SK-N-DZ (cell line): ENCODE measurements around the gene IL20RB.
A peak's percentile ranks its signal among the peaks of the same experiment; 100 is the strongest.

Source experiments
- DNase-seq: peaks from one replicate; pipeline ENCODE4 v3.0.0-alpha.2; 2015; ENCODE audit warnings: low spot score

IL20RB gene

GRCh38 chr3:137032465-137033120 is 74.8 kb downstream of the IL20RB start:
- DNase-seq, result peak; percentile 81

- DNase-seq, result no peak
Measured at GRCh38 chr3:137035631-137036030, 77.8 kb downstream of the IL20RB start.

GRCh38 chr3:137039570-137039969 is 81.8 kb downstream of the IL20RB start:
- DNase-seq, result no peak

GRCh38 chr3:137041251-137041650 is 83.5 kb downstream of the IL20RB start:
- DNase-seq, result no peak

GRCh38 chr3:137041686-137042085 is 83.9 kb downstream of the IL20RB start:
- no peak for DNase-seq

GRCh38 chr3:137046747-137047146 is 89.0 kb downstream of the IL20RB start:
- no peak for DNase-seq

GRCh38 chr3:137047240-137047639 is 89.5 kb downstream of the IL20RB start:
- no peak for DNase-seq

- no peak for DNase-seq
Measured at GRCh38 chr3:137050281-137050680, 92.5 kb downstream of the IL20RB start.

- no peak for DNase-seq
Measured at GRCh38 chr3:137052298-137052697, 94.5 kb downstream of the IL20RB start.
